Lower leg skin (tissue), 4 donors: Measurements from ENCODE around the gene TMEM9. TPM values are rescaled to one million over a fixed set of nuclear protein-coding genes. Genes with fewer than 3 reads are reported as not detected.

Experiments used
- DNase-seq, 2 donors: peaks; one replicate each; pipeline ENCODE4 v3.0.0-alpha.2; 2019; ENCODE audit warnings: low spot score in 2 of 2
- H3K4me3 ChIP-seq: fragments of 200-600 bp; sonication (generic); 2 replicates; pipeline ENCODE4 v1.5.1; 2017; ENCODE audit warnings: mild to moderate bottlenecking, low read depth; ENCODE audit not compliant: poor library complexity, severe bottlenecking
- POLR2A ChIP-seq, 2 donors: fragments of 450-650 bp; IDR thresholded peaks; one replicate each; pipeline ENCODE4 v1.6.1; 2016 to 2017; ENCODE audit warnings: antibody characterized with exemption in 2 of 2, mild to moderate bottlenecking in 1 of 2, moderate library complexity in 1 of 2
- WGBS, 2 donors: methylation state at CpG; one replicate each; pipeline ENCODE4 v1.1.5; 2018; 5-methylcytosine and 5-hydroxymethylcytosine counted together
- intact Hi-C: fragments of 100-400 bp; cut with DNase I; formaldehyde crosslinking; loops from one replicate; pipeline ENCODE4 v1.15.0; 2023; ENCODE audit warnings: low total_unique reads
- total RNA-seq, 4 donors: library from RNA; depleted of rRNA; stranded (reverse); fragments of >200 nt; gene quantifications; one replicate each; pipeline ENCODE4 v1.1.0, GENCODE V29; 2016
- TF ChIP-seq, protein P1 (sequence below), 3 donors: fragments of 450-650 bp; IDR thresholded peaks; one replicate each; pipeline ENCODE4 v1.5.1; 2016; ENCODE audit warnings: antibody characterized with exemption in 3 of 3, mild to moderate bottlenecking in 3 of 3, moderate library complexity in 2 of 3

Gene TMEM9
- total RNA-seq, 4 donors from 2014 or later: 32.3 to 48.5 (median 45.9) TPM

DNA sequence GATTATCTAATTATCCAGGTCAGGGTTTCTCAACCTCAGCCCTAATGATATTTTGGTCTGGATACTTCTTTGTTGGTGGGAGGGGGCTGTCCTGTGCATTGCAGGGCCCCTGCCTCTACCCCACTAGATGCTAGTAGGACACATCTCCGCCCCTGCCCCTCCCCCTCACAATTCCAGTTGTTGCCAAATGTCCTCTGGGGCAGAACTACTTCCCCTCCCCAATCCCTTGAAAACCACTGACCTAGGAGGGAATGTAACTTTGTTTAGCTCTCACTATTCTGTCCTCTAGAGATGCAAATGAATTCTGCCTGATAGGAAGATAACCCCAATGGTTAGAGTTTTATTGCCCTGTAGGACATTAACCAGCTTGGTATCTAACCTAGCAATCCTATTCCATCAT lies 50.1 kb downstream of the TMEM9 start:
- no peak for DNase-seq
- TF ChIP-seq, protein P1, sequence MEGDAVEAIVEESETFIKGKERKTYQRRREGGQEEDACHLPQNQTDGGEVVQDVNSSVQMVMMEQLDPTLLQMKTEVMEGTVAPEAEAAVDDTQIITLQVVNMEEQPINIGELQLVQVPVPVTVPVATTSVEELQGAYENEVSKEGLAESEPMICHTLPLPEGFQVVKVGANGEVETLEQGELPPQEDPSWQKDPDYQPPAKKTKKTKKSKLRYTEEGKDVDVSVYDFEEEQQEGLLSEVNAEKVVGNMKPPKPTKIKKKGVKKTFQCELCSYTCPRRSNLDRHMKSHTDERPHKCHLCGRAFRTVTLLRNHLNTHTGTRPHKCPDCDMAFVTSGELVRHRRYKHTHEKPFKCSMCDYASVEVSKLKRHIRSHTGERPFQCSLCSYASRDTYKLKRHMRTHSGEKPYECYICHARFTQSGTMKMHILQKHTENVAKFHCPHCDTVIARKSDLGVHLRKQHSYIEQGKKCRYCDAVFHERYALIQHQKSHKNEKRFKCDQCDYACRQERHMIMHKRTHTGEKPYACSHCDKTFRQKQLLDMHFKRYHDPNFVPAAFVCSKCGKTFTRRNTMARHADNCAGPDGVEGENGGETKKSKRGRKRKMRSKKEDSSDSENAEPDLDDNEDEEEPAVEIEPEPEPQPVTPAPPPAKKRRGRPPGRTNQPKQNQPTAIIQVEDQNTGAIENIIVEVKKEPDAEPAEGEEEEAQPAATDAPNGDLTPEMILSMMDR (IDR thresholded peaks at IDR 0.05): no peak
- TF ChIP-seq POLR2A (IDR thresholded peaks at IDR 0.05): no peak
- no peak overlapping the region for H3K4me3 ChIP-seq
- 41 to 59% methylated on average over 1 of the region's 1 CpG for WGBS, 2 donors
- intact Hi-C loops: no loop called here

DNA sequence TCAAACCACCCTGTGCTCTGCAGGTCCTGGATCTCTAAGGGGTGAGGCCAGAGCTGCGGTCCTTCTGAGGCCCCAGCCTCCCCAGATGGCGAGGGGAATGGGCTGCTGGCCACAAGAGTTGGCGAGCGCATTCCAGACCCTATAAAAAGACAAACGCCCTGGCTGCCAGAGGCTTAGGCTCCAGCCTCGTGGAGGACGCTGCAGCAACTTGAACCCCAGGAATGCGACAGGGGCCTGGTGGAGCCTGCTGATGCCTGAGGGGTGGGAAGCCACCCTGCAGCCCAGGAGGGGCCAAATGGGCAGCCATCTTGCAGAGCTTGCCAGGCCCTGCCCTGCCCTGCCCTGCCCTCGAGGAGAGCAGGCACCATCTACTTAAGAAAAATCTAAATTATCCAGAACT lies 50.6 kb downstream of the TMEM9 start:
- no peak for TF ChIP-seq POLR2A (IDR thresholded peaks at IDR 0.05)
- TF ChIP-seq, protein P1 (IDR thresholded peaks at IDR 0.05): no peak
- 43 to 68% methylated on average over 9 of the region's 9 CpGs for WGBS, 2 donors
- no peak for DNase-seq
- H3K4me3 ChIP-seq: no peak overlapping the region
- intact Hi-C loops: no loop called here

DNA sequence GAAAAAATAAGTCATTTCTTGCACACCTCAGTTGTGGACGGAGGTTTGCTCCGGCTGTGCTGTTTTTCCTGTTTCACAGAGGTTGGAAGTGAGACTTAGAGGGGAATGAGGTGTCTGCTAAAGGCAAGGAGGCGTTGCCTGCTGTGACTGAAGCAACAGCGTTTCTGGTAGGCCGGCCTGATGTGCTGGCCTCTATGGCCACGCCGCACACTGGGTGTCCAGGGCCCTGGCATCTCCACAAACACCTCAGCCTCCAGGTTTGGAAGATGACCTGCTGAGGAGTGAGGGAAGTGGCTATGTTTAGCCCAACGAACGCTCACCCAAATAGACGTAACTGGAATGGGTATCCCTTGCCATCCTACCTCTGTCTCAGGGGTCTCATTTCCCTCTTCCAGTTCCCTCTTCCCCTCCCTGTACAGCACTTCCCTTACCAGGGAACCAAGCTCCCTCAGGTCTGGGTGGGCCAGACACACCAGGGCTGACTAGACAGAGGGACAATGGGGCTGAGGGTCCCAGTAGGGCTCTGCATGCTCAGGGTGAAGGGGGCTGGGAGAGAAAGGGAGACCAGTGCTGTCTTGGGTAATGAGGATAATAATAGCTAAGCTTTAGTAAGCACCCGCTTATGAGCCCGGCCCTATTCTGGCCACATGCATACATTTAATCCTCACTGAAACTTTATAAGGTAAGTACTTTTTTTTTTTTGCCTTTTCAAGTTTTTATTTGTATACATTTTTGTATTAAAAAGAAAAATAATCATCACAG lies 53.9 kb downstream of the TMEM9 start:
- no peak for TF ChIP-seq POLR2A (IDR thresholded peaks at IDR 0.05)
- TF ChIP-seq, protein P1 (IDR thresholded peaks at IDR 0.05): no peak
- WGBS, 2 donors: 88 to 92% methylated on average over 12 of the region's 12 CpGs
- DNase-seq: no peak
- H3K4me3 ChIP-seq: no peak overlapping the region
- intact Hi-C loops: no loop called here

DNA sequence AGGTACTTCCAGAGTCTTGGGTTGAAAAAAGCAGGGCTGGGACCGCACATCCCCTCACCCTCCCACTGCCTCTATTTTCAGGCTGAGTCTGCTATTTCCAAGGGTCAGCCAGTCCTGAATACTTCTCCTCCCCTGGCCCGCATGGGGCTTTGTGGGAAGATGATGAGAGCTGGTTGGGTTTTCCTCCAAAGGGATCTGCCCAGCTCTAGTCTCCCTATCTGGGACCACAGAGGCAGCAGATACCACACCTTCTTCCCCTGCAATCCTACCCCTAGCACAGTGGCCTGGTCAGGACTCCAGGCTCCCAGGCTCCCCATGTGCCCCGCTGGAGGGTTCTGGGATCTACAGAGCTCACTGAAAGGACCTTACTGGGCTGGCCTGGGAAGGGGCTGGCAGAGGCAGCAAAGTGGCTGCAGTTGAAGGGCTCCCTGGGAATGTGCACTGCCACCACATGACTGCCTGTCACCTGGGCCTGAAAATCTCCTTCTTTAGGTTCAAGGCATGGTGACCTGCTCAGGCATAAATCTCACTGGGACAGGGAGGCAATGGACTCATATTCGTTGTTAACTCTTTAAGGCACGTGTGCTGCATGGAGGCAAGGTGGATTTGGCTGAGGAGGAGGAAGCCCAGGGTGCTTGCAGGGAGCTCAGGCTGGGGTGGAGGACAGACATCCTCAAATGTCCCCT lies 55.1 kb downstream of the TMEM9 start:
- intact Hi-C loops: no loop called here
- 72 to 73% methylated on average over 5 of the region's 5 CpGs for WGBS, 2 donors
- no peak for DNase-seq
- no peak for TF ChIP-seq POLR2A (IDR thresholded peaks at IDR 0.05)
- TF ChIP-seq, protein P1 (IDR thresholded peaks at IDR 0.05): no peak
- H3K4me3 ChIP-seq: no peak overlapping the region

- 89% methylated on average over 17 of the region's 17 CpGs for WGBS, 2 donors
- intact Hi-C loops: no loop called here
- TF ChIP-seq, protein P1 (IDR thresholded peaks at IDR 0.05): no peak
- no peak for TF ChIP-seq POLR2A (IDR thresholded peaks at IDR 0.05)
Measured at GRCh38 chr1:201096977-201097856, 57.1 kb downstream of the TMEM9 start.

More at GRCh38 chr1:201096977-201097856, 57.1 kb downstream of the TMEM9 start:
- no peak for DNase-seq
- H3K4me3 ChIP-seq: no peak overlapping the region
